Measurements from ENCODE around the gene OAS2.

DNA sequence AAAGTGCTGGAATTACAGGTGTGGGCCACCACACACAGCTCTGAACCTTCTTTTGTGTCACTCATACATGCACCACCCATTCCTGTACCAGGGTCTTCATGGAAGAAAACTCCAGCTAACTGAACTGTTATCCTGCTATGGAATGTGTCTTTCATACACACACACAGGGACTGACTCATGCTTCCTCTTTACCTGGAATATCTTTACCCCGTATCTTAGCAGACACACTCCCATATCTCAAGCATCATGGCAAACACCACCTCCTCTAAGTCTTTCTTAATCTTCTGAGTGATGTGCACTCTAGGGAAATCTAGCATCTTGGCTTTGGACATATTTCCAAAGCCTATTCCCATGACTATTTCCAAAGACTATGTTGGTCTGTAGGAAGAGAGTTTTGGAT lies 43.2 kb downstream of the OAS2 start:
- TF ChIP-seq, protein P1, sequence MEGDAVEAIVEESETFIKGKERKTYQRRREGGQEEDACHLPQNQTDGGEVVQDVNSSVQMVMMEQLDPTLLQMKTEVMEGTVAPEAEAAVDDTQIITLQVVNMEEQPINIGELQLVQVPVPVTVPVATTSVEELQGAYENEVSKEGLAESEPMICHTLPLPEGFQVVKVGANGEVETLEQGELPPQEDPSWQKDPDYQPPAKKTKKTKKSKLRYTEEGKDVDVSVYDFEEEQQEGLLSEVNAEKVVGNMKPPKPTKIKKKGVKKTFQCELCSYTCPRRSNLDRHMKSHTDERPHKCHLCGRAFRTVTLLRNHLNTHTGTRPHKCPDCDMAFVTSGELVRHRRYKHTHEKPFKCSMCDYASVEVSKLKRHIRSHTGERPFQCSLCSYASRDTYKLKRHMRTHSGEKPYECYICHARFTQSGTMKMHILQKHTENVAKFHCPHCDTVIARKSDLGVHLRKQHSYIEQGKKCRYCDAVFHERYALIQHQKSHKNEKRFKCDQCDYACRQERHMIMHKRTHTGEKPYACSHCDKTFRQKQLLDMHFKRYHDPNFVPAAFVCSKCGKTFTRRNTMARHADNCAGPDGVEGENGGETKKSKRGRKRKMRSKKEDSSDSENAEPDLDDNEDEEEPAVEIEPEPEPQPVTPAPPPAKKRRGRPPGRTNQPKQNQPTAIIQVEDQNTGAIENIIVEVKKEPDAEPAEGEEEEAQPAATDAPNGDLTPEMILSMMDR (conservative IDR thresholded peaks at IDR 0.05) = no peak
- no peak for TF ChIP-seq ZFX (IDR thresholded peaks at IDR 0.05)

All from C4-2B (cell line).